T-helper 9 cell (primary cell): Measurements from ENCODE around the gene CCDC170.
"Not testable (repeated sequence)": the region's sequence is repeated elsewhere in the genome, so short reads cannot be mapped to it uniquely, and the experiment has no call there.

Source experiments
- DNase-seq: peaks from one replicate; pipeline ENCODE4 v3.0.0-alpha.2; 2020

Gene CCDC170

DNA sequence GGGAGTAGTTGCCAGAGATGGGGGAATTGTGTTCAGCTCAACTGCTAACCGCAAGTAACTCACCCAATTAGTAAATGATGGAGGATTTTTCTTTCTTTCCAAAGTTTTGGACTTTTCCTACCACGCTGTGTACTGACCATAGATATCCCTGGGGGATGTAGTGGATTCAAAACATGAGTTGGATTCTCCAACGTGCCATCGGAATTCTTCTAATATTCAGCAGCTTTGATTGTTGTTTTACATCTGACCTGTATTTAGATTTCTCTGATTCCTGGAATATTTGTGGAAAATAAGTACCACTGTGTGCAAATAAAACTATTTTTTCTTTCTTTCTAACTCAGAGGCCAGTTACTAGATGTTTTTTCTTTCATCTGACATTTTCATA is 1.1 kb downstream of the CCDC170 start:
- no peak for DNase-seq

DNA sequence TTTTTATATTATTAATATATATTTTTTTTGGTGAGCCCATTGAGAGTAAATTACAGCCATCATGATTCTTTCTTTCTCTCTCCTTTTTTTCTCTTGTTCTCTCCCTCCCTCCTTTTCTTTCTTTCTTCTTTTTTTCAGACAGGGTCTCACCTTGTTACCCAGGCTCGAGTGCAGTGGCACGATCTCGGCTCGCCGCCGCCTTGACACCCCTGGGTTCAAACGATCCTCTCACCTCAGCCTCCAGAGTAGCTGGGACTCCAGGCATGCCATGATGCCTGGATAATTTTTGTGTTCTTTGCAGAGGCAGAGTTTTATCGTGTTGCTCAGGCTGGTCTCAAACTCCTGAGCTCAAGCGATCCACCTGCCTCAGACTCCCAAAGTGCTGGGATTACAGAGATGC is 1.6 kb downstream of the CCDC170 start:
- no peak for DNase-seq

DNA sequence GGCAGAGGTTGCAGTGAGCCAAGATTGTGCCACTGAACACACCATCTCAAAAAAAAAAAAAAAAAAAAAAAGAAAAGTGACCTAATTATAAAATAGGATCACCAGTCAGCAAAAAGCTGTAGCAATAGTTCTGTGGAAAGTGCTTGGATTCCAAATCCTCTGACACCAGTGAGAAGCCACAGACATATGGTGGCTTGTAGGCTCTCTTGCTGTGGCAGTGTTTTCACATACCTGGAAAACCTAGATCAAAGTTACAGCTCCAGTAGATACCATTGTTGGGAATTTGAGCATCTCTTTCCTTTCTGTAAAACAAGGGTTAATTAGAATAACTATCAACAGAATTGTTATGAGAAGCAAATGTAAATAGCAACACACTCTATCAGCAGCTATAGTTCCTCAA is 4.1 kb downstream of the CCDC170 start:
- DNase-seq: no peak

DNA sequence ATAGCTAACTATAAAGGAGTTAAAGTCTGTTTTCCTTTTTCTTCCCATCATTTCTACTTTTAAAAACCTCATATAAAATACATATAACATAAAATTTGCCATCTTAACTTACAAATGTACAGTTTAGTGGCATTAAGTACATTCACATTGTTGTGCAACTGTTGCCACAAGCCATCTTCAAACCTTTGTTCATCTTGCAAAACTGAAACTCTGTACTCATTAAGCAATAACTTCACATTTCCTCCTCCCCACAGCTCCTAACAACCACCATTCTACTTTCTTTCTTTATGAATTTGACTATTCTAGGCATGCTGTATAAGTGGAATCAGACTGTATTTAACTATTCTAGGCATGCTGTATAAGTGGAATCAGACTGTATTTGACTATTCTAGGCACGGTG is 4.5 kb downstream of the CCDC170 start:
- DNase-seq: no peak

DNA sequence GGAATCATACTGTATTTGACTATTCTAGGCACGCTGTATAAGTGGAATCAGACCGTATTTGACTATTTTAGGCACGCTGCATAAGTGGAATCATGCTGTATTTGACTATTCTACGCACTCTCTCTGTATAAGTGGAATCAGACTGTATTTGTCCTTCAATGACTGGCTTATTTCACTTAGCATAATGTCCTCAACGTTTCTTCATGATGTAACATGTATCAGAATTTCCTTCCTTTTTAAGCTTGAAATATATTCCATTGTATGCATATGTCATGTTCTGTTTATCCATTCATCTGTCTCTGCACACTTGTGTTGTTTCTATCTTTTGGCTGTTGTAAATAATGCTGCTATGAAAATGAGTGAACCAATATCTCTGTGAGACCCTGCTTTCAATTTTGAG is 5.7 kb downstream of the CCDC170 start:
- no peak for DNase-seq

DNA sequence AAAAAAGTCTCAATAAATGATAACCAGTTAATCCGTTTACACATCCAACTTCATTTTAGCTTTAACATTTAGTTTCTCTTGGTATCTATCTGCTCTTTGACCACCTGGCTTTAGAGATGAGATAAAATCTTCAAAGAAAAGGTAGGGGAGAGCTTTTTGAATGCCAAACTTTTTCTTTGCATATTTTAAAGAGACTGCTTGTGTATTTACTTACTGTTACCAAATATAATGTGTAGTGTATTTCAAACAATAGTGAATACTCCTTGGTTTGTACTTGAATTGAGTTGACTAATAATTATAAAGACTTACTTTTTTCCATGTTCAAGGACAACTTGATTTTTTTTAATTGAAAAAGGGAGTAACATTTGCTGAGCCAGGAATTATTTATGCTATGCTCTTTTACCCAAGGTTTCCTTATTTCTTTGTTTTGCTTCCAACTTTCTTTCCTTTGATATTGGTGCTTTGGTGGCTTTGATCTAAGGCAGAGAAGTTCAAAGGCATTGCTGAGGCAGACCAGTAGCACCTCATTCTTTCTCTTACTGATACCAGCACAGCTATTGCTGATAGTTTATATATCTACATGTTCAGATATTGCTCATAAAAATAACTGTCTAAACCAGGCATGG is 7.8 kb downstream of the CCDC170 start:
- DNase-seq: no peak

DNA sequence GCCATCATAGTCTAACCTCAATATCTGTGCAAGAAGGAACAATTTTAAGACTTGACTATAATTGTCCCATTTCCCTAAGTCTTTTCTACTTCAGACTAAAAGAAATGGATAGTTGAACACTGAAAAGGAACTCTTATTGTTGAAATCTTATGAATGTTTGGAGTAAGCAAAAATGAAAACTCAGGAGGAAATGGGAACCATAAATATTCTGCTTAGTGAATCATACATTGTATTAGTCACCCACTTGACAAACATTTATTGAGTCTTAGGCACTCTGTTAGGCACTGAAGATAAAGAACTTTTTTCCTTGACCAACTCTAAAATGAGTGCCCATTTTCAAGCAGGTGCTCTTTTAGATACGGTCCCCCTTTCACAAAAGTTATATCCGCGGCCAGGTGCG is 8.7 kb downstream of the CCDC170 start:
- DNase-seq: no peak

DNA sequence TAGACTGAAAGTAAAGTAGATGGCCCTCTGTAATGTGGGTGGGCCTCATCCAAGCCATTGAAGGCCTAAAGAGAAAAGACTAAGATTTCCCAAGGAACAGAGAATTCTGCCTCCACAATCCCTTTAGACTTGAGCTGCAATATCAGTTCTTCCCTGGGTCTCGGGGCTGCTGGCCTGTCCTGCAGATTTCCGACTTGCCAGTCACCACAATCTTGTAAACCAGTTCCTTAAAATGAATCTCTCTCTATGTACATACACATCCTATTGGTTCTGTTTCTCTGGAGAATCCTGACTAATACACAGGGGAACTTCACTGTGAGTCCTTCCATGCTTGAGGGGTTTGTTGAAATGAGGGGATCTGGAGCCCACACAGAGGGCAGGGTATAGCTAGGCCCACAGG is 12.9 kb downstream of the CCDC170 start:
- no peak for DNase-seq

DNA sequence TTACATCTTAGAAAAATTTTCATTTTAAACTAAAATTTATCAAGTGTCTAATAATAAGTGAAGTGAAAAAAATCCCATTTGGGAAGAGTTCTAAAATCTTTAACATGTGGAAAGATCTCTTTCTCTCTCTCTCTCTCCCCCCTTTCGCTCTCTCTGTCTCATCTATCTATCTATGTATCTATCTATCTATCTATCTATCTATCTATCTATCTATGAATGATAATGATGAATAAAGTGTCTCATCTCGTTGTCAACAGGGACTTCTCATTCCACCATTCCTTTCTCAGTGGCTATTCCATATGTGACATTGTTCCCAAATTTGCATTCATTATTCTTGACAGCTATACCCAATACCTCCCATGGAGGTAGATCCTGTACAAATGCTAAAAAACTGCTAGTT is 15.2 kb downstream of the CCDC170 start:
- DNase-seq: no peak

DNA sequence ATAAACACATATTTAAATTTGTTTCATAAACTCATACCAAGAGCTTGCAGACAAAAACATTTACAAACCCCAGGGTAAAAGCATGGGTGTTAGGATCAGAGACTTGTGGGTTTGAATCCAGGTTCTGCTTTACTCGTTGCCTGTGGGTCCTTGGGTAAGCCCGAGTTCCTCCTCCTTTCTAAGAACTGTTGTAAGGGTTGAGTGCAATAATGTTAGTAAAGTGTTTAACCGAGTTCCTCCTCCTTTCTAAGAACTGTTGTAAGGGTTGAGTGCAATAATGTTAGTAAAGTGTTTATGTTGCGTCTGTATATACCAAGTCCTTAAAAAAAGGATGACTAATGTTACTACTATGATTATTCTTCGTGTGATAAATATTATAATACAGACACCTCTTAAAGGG is 18.7 kb downstream of the CCDC170 start:
- no peak for DNase-seq

DNA sequence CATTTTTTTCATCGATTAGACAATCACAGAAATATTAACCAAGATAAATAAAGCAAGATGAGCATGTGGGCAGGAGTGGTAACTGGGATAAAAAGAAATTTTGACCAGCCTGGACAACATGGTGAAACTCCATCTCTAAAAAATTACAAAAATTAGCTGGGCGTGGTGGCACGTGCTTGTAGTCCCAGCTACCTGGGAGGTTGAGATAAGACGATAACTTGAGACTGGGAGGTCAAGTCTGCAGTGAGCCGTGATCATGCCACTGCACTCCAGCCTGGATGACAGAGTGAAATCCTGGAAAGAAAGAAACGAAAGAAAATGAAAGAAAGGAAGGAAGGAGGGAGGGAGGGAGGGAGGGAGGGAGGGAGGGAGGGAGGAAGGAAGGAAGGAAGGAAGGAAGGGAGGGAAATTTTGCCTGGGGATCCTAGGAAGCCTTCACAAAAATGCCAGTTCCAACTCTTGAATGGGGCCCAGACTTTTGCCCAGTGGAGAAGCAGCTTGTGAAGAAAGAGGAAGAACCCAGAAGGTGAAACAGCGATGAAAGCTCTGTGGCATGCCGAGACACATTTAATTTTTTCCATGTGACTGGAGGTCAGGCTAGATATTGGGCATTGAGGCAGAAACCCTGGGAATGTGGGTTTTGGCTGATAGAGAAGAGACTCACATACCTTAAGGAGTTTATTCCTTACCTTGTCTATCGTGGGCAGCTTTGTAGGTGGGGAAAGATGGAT is 20.3 kb downstream of the CCDC170 start:
- no peak for DNase-seq

DNA sequence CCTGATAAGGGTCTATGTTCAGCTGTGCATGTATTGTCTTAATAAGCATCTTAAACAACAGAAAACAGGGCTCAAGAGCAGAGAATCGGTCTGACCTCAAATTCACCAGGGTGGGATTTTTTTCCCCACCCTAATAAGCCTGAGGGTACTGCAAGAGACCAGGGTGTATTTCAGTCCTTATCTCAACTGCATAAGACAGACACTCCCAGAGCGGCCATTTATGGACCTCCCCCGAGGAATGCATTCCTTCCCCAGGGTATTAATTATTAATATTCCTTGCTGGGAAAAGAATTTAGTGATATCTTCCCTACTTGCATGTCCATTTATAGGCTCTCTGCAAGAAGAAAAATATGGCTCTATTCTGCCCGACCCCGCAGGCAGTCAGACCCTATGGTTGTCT is 25.2 kb downstream of the CCDC170 start:
- DNase-seq: not testable (repeated sequence)

DNA sequence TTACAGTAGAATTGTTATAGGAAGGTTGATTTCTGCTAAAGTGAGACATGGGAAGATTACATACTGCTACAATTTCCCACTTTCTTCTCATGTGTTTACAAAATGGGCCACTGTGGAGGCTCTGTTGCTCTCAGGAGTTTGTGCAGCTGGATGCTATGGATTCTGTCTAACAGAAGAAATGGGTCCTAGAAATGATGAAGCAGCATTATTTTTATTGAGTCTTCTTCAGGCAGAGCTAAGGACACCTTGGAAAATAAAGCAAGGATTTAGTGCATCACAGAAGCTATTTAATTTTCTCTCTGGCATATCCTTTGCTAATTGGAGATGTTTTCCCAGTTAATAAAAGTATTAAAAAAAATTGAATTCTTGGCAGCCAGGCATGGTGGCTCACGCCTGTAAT is 29.2 kb downstream of the CCDC170 start:
- DNase-seq: no peak

DNA sequence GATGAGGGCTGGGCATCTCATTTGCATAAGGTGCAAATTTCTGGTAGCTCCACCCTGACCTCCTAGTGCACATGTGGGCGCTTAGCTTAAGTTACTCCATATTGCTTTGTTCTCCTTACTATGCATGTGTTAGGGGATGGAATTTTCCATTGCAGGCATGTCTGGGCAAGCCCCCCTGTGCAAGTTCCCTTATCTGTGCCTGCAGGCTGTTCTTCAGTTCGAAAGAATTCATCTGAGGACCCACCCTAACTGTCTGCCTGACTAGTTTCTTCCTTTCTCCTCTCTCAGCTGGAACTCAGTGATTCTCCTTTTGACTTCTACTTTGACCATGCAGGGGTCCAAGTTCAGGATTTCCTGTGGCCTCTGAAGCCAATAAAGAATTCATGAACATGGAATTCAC is 30.2 kb downstream of the CCDC170 start:
- DNase-seq: no peak

DNA sequence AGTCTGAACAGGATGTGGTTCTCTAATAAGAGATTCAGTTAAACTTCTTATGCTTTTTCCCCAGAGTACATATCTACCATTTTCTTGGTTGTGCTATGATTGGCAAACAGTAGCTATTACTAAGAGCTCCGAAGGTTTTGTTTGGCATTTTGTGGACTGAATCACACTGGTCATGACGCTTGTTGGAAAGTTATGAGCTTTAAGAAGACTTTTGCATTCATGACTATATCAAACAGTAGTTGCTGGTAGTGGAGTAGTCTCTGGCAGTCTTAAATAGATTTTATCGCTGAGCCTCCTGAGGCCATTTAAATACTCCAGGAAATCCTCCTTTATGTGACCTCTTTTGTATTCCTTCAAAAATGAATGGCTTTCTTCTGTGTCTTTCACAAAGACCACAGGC is 40.8 kb downstream of the CCDC170 start:
- DNase-seq: no peak

DNA sequence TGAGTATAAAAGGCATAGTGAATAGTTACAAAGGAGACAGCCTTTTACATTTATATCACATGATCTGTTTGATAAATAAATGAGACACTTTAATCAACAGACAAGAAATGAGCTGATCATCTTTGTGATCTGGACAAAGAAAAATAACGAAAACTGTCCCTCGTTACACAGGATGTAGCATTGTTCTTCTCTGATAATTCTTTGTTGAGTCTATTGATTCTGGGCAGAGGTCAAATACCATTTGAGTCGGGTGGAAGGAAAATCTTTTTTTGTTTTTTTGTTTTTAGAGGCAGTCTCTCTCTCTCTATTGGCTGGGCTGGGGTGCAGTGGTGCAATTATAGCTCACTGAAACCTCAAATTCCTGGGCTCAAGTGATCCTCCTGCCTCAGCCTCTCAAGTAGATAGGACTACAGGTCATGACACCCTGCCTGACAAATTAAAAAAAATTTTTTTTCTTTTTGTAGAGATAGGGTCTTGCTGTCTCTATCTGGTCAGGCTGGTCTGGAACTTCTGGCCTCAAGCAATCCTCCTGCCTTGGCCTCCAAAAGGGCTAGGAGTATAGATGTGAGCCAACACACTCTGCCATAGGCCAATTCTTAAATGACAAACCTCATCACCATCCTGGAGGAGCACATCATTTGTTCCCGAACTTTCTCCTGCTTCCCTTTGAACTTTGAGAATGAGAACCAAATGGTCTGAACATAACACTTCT is 41.8 kb downstream of the CCDC170 start:
- DNase-seq: no peak

DNA sequence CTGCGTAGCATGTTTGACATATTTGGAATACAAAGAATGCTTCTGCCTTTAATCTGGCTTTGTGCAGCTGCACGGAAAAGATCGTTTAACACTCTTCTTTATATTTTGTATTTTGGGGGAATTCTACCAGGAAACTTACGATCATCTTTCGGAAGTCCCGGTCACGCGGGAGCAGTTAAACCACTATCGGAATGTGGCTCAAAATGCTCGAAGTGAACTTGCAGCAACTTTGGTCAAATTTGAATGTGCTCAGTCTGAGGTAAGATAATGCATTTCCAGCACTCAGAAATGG is 42.3 kb downstream of the CCDC170 start:
- no peak for DNase-seq

DNA sequence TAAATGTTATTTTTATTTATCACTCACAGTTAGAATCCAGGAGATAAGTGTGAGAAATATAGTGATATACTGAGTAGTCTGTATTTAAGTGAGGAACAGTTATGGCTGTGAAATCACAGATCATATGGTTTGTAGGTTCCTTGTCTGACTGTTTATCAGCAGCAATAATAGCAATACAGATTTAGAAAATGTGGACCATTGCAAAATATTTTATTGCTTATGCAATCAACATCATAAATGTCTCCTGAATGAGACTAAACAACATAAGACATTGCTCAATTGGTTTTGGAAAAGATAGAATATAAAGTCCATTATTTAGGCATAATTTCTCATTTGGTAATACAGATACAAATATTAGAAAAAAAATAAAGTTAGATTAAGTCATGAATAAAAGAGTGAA is 43.7 kb downstream of the CCDC170 start:
- DNase-seq: no peak

DNA sequence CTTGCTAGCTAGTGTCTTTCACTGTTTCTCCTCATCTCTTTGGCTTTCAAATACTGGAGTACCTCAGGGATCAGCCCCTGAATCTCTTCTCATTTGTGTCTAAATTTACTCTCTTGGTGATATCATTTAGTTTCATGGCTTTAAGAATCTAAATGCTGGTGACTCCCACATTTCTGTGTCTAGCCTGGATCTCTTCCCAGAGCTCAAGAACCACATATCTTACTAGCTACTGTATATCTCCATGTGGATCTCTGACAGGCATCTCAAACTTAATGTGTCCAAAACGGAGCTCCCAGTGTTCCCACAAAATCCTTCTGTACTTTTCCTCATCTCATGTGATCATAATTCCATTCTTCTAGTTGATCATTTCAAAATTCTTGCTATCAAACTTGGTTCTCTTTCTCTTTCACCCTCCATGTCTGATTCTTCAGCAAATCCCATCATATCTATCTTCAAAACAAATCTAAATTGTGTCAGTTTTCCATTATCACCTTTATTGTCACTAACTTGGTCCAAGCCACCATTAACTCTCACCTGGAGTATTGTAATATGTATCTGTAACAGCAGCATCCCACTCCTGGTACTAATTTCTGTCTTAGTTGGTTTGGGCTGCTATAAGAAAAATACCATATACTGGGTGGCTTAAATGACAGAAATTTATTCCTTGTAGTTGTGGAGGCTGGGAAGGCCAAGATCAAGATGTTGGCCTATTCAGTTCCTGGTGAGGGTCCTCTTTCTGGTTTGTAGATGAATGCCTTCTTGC is 45.9 kb downstream of the CCDC170 start:
- DNase-seq: no peak

DNA sequence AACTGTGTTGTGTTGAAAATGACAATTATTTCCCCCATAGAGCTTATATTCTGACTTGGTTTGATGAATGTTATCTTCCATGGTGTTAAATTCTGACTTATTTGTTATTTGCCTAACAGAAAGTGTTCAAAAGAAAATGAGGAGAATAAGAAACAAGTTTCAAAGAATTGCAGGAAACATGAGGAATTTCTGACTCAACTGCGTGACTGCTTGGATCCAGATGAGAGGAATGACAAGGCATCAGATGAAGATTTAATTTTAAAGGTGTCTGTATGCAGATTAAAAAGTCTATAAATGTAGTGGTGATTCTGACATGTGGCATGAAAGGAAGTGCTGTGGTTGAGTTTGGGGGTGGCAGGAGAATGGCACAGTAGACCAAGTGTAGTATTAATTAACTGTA is 50.6 kb downstream of the CCDC170 start:
- DNase-seq: no peak

DNA sequence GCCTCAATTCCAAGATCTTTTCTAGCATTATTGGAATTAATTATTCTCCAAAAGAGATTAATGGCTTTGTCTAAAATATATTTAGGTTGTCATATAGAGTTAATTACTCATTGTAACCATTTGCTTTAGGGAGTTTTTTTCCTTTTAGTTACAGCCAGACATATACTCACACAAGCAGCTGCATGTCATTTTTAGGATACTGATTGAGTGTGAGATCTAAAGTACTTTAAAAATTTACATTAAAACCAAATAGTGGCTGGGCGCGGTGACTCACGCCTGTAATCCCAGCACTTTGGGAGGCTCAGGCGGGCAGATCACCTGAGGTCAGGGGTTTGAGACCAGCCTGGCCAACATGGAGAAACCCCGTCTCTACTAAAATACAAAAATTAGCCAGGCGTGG is 51.1 kb downstream of the CCDC170 start:
- not testable (repeated sequence) for DNase-seq

DNA sequence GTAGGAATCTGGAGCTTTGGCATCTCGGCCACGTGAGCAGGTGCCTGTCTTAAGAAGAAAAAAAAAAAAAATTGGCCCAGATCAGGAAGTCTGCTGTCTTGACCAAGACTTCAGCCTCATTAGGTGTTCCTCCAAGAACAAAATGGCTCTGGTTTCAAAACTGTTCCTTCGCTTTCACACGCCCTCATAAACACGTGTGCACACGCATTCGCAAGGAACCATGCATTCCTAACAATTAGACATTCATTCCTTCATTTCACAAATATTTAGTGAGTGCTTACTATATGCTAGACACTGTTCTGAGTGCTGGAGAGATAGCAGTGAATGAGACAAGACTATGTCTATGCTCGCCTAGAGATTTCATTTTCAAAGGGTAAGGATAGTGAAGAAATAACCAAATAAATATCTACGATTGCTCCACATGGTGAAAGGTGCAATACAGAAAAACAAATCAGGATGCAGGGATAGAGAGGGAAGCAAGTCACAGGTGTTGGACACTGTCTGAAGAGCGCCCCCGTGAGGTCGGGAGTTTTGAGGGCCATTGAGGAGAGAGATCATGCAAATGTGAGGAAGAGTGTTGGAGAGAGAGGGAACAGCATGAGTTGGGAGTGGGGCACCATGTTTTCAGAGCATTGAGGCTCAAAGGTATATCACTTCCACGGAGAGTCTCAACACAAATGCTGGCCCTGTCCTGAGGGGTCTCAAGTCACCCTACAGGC is 53.3 kb downstream of the CCDC170 start:
- no peak for DNase-seq

DNA sequence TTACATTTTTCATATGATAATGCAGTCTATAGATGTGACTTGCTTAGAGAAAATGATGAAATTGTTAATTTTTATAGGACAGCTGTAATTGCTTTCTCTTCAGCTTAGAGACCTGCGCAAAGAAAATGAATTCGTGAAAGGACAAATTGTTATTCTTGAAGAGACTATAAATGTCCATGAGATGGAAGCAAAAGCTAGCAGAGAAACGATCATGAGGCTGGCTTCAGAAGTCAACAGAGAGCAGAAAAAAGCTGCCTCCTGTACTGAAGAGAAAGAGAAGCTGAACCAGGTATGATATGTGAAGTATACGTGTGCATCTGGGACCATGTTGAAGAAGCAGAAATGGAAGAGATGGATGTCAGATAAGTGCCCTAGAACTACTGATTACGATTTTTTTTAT is 54.4 kb downstream of the CCDC170 start:
- no peak for DNase-seq
